IPS-NIHi7 (cell line): ENCODE measurements around the gene ST6GALNAC4.

Experiments
- DNase-seq: peaks from one replicate; pipeline ENCODE4 v3.0.0; 2012; ENCODE audit warnings: mixed read lengths; ENCODE audit errors: extremely low spot score

Gene ST6GALNAC4

DNA sequence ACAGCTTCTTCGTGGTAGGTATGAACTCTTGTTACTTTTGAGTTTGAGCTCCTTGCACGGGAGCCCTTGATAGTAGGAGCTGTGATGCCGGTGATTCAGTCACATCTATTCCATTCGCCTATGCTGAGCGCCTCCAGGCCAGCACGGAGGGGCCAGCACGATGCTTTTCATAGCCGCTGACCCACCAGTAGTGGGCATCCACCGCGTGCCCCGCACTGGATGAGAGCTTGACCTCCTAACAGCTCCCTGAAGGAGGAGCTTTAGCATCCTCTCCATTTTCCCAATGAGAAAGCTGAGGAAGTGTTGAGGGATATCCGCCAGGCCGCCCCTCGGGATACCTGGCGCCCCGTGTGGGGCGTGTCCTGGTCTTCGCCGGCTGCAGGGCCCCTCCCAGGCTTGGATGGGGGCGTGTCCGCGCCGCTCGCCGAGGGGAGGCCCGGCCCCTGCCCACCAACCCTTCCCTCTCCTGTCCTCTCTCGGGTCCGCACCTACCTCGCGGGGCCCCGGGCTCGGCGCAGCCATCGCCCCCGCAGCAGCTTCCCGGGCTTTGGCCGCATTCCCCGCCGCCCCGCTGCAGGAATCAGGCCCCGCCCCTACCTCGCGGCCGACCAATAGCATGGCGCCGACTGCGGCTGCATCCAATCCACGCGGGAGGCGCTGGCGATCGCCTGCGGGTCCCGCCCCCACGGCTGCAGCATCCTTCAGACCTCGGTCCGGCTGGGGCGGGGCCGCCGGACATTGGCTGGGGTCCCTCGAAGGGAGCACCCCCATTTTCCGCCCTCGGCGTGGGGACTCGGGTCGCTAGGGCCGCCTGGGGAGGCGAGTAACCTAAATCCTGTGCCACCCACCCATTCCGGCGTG is 13.6 kb upstream of the ST6GALNAC4 start, which contains the start of gene PIP5KL1:
Gene PIP5KL1 (minus strand): TSS at position 547 of the 861 bp plus-strand sequence. CDS start 25 bp downstream, at position 522.
- peak; percentile 95 for DNase-seq

GRCh38 chr9:127929625-127929979 is 12.8 kb upstream of the ST6GALNAC4 start:
- no peak for DNase-seq

GRCh38 chr9:127928676-127929624 is 12.1 kb upstream of the ST6GALNAC4 start:
- no peak for DNase-seq

GRCh38 chr9:127927988-127928675 is 11.3 kb upstream of the ST6GALNAC4 start:
- DNase-seq: peak; percentile 25

DNA sequence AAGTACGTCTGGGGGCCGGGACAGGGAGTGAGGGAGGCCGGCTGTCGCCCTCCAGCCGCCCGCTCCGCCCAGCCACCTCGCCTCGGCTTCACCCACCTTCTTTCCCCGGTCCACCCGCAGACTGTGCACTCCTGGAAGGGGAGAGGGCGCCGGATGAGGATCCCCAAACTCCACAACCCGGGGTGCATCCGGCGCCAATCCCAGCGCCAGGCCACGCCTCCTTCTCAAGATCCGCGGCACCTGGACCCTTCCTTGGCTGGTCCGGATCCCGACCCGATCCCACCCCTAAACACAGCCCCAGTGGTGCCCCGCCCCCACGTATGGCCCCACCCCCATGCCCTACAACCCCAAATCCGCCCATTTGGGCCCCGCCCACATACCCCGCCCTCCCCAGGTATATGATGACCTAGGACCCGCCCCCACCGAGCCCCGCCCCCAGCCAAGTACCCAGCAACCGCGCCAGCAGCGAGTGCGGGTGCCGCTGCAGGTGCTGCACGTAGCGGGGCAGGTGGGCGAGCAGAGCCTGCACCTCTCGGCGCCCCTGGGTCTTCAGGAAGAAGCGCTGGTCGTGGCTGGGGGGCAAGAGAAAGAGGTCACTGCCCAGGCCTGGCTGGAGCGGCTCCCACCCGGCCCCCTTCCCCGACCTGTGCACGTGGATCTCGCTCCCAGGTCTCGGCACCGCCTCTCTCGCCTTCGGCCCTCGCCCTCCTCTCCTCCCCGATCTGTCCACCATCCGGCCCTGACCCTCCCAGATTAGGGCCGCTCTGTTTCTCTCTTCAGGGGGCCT is 10.6 kb upstream of the ST6GALNAC4 start:
- DNase-seq: peak; percentile 90

DNA sequence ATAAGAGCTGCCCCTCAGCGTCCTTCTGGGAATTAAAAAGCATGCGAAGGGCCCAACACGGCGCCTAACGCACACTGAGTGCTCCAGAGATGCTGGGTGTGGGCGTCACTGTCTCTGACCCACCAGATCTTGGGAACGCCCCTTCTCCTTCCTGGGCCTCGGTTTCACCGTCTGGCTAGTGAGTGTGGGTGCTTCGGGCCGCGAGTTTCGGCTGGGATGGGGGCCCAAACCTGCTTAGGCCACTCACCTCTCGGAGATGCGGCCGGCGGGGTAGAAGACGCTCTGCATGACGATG is 10.0 kb upstream of the ST6GALNAC4 start:
- no peak for DNase-seq

GRCh38 chr9:127925959-127926905 is 9.4 kb upstream of the ST6GALNAC4 start:
- no peak for DNase-seq

DNA sequence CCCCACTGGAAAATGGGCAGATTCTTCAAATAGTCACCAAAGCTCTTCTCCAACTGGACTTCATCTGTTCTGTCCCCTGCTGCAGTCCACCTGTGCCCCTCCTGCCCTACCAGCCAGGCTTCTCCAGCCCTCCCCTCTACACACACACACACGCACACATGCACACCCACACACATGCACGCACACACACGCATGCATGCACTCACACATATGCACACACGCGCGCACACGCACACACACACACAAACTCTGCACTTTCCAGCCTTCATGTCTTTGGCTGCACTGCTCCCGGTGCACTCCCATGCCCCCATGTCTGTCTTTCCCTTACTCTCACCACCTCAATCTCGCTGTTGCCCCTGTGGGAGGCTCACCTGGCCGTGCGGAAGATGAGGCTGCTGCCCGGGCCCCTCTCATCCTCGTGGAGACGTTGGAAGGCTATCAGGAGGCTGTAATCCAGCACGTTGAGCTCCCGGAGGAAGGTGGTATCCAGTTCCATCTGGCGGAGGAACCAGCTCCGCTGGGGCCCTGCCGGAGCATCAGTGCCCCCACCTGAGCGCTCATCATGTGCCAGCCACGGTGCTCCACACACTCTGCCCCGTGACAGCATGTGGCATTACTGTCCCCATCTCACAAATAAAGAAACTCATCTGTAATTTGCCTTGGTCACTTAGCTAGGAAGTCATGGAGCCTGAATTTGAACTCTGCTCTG is 8.0 kb upstream of the ST6GALNAC4 start:
- DNase-seq: no peak

- no peak for DNase-seq
Observed at GRCh38 chr9:127923771-127924170, 6.9 kb upstream of the ST6GALNAC4 start.

GRCh38 chr9:127923046-127923445 is 6.2 kb upstream of the ST6GALNAC4 start:
- DNase-seq: peak; percentile 65

- peak; percentile 81 for DNase-seq
Observed at GRCh38 chr9:127921557-127922120, 4.8 kb upstream of the ST6GALNAC4 start.

DNA sequence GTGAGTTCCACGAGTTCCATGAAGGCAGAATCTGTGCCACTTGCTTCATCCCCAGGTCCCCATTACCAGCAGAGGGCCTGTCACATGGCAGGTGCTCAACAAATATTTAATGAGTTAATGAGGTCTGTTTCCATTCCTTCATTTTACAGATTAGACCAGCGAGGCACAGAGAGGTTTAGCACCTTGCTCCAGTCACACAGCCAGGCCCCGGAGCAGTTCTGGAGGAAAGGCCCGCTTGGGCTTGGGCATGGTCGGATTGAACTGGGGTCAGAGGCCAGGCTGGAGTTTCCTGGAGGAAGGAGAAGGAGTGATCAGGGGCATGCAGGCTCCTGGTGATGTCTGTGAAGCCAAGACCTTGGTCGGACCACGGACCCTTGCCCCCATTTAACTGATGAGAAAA is 4.0 kb upstream of the ST6GALNAC4 start:
- DNase-seq: no peak

GRCh38 chr9:127919253-127919815 is 2.5 kb upstream of the ST6GALNAC4 start:
- no peak for DNase-seq

- DNase-seq: no peak
Observed at GRCh38 chr9:127918183-127919107, 1.6 kb upstream of the ST6GALNAC4 start.

DNA sequence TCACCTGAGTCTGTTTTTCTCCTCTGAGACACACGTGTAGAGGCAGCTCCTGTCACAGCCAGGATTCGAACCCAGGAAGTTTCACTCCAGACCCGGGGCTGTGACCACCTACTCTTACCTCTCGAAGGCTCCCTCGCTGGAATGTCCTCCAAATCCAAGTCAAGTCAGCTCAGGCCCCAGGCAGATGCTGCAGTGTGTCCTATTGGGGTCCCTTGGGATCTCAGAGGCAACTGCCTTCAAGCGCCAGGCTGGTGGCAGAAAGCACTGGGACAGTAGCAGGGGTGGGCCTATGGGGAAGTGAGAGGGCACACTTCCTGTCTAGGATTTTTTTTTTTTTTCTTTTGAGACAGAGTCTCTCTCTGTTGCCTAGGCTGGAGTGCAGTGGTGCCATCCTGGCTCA is 762 bp upstream of the ST6GALNAC4 start:
- DNase-seq: no peak

GRCh38 chr9:127915801-127916719 is 781 bp downstream of the ST6GALNAC4 start:
- no peak for DNase-seq

GRCh38 chr9:127915325-127915752 is 1.5 kb downstream of the ST6GALNAC4 start:
- no peak for DNase-seq
